NCI-H1092 treated with DMSO at 0.1 percent for 48 hours (cell line): ENCODE measurements around the gene SF3A1.
A peak's percentile ranks its signal among the peaks of the same experiment; 100 is the strongest.

Source experiments
- DNase-seq: peaks from one replicate; lab custom pipeline; 2025; lab: John Stamatoyannopoulos, UW

The SF3A1 gene

GRCh38 chr22:30286813-30287647 is 69.7 kb downstream of the SF3A1 start:
- peak; percentile 39 for DNase-seq

- no peak for DNase-seq
These were observed 70.4 kb downstream of the SF3A1 start for GRCh38 chr22:30286331-30286730.

GRCh38 chr22:30285846-30286200 is 70.9 kb downstream of the SF3A1 start:
- DNase-seq: no peak

GRCh38 chr22:30285176-30285845 is 71.4 kb downstream of the SF3A1 start:
- DNase-seq: no peak

- DNase-seq: no peak
These were observed 72.0 kb downstream of the SF3A1 start for GRCh38 chr22:30284666-30285065.

GRCh38 chr22:30284172-30284571 is 72.5 kb downstream of the SF3A1 start:
- no peak for DNase-seq

- no peak for DNase-seq
These were observed 73.4 kb downstream of the SF3A1 start for GRCh38 chr22:30283342-30283741.

GRCh38 chr22:30282616-30283046 is 74.1 kb downstream of the SF3A1 start:
- no peak for DNase-seq
